ENCODE measurements around the gene DCLK1. TPM values are rescaled to one million over a fixed set of nuclear protein-coding genes. Genes with fewer than 3 reads are reported as not detected.

DCLK1 gene
- total and polyA plus RNA-seq, 4 experiments from 2014 or later, result not detected

DNA sequence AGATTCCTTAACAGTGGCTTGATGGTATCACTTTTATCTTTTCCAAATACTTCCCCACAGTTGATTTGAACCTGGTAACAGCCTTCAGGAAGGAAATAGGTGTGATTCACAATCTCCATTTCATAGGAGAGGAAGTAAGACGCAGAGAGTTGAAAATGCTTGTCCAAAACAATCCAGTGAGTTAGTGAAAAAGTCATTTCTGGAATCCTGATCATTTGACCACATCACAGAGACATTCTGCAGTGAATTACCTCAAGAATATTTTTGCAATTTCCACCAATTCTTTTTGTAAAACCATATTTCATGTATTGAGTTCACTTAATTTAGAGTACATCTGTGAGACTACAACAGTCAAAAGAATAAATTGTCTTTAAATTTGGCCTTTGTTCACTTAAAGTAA, 292.8 kb downstream of the DCLK1 start:
- Mint-ChIP-seq H3K27ac (no peak overlapping the region), H3K4me3 (no peak overlapping the region), H3K4me1 (no peaks in the 10 kb centered on the region), H3K36me3 (no peaks in the 10 kb centered on the region), H3K9me3 (peaks cover 0 to 3% (median 0%) of the 10 kb centered on the region in 8 donors), H3K27me3 (no peaks in the 10 kb centered on the region)
- H3K9me3 ChIP-seq (ENCODE audit: control insufficient read depth in 1 of 2, low read length in 2 of 2), result no peaks in the 10 kb centered on the region
- no peaks in the 10 kb centered on the region for H3K27me3 ChIP-seq (ENCODE audit: insufficient read depth, low read length)
- no peaks in the 10 kb centered on the region for H3K36me3 ChIP-seq (ENCODE audit: insufficient read depth, low read length)
- intact Hi-C loops (cut with micrococcal nuclease), result no loop called here
- H3K27ac ChIP-seq (ENCODE audit: low read depth, low read length), result no peak overlapping the region
- ChIA-PET CTCF (ENCODE audit: partially characterized antibody) (no interaction called here), POLR2A (ENCODE audit: partially characterized antibody) (no interaction called here)
- no peak overlapping the region for H3K4me3 ChIP-seq (ENCODE audit: low read length in 2 of 2)
- no peak for DNase-seq
- H3K4me1 ChIP-seq (ENCODE audit: insufficient read depth, low read length), result no peaks in the 10 kb centered on the region

DNA sequence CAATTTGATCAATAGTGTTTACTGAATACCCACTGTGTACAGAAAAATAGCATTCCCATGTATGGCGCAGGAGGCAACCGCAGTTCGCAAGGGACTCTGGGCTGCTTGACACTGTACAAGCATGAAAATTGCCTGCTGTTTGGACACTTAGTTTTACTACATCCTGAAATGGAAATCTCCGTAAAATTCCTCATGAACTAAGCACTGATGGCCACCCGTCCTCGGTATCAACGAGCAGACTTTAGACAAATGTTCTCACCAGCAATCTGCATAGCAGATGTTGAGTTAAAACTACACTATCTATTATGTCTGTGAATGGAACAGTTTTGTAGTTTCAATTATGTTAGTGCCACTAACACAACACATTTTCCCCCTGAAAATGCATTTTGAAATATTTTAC, 294.7 kb downstream of the DCLK1 start:
- H3K27me3 Mint-ChIP-seq, result no peaks in the 10 kb centered on the region
- no peaks in the 10 kb centered on the region for H3K4me1 Mint-ChIP-seq
- intact Hi-C loops (cut with micrococcal nuclease), result no loop called here
- H3K4me3 ChIP-seq (ENCODE audit: low read length in 2 of 2), result no peak overlapping the region
- no peaks in the 10 kb centered on the region for H3K27me3 ChIP-seq (ENCODE audit: insufficient read depth, low read length)
- no peak overlapping the region for H3K4me3 Mint-ChIP-seq
- ChIA-PET POLR2A (ENCODE audit: partially characterized antibody) (no interaction called here), CTCF (ENCODE audit: partially characterized antibody) (no interaction called here)
- H3K36me3 Mint-ChIP-seq, result no peaks in the 10 kb centered on the region
- H3K9me3 ChIP-seq (ENCODE audit: control insufficient read depth in 1 of 2, low read length in 2 of 2), result no peaks in the 10 kb centered on the region
- H3K27ac ChIP-seq (ENCODE audit: low read depth, low read length), result no peak overlapping the region
- no peaks in the 10 kb centered on the region for H3K36me3 ChIP-seq (ENCODE audit: insufficient read depth, low read length)
- no peaks in the 10 kb centered on the region for H3K4me1 ChIP-seq (ENCODE audit: insufficient read depth, low read length)
- peaks cover 0 to 4% (median 0%) of the 10 kb centered on the region in 8 donors for H3K9me3 Mint-ChIP-seq
- no peak overlapping the region for H3K27ac Mint-ChIP-seq
- DNase-seq, result no peak

DNA sequence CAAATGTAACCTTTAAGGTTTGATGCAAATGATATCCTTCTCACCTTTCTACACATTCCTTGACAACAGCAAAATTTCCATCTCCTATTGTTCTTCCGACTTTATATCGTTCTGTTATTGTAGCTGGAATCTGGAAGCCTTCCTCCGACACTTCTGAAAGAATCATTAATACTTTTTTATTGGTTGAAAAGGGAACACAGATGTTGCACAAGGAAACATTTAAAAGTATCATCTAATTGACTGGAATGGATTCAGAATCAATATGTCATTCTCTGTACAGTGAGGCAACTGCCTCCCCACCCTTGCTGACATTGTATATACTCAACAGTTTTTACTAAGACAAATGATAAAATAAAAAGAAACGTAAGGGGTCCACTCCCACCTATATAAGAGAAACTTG, 295.2 kb downstream of the DCLK1 start:
- Histone ChIP-seq H3K27ac (ENCODE audit: low read depth, low read length) (no peak overlapping the region), H3K9me3 (ENCODE audit: control insufficient read depth in 1 of 2, low read length in 2 of 2) (no peaks in the 10 kb centered on the region), H3K36me3 (ENCODE audit: insufficient read depth, low read length) (no peaks in the 10 kb centered on the region), H3K27me3 (ENCODE audit: insufficient read depth, low read length) (no peaks in the 10 kb centered on the region), H3K4me1 (ENCODE audit: insufficient read depth, low read length) (no peaks in the 10 kb centered on the region), H3K4me3 (ENCODE audit: low read length in 2 of 2) (no peak overlapping the region)
- no peak overlapping the region for H3K27ac Mint-ChIP-seq
- CTCF ChIA-PET (ENCODE audit: partially characterized antibody), result no interaction called here
- POLR2A ChIA-PET (ENCODE audit: partially characterized antibody), result no interaction called here
- no peaks in the 10 kb centered on the region for H3K4me1 Mint-ChIP-seq
- H3K4me3 Mint-ChIP-seq, result no peak overlapping the region
- peaks cover 0 to 4% (median 0%) of the 10 kb centered on the region in 8 donors for H3K9me3 Mint-ChIP-seq
- intact Hi-C loops (cut with micrococcal nuclease), result no loop called here
- no peaks in the 10 kb centered on the region for H3K36me3 Mint-ChIP-seq
- no peak for DNase-seq
- H3K27me3 Mint-ChIP-seq, result no peaks in the 10 kb centered on the region

- Mint-ChIP-seq H3K9me3 (peaks cover 0 to 4% (median 0%) of the 10 kb centered on the region in 8 donors), H3K4me3 (no peak overlapping the region), H3K27me3 (no peaks in the 10 kb centered on the region), H3K36me3 (no peaks in the 10 kb centered on the region), H3K4me1 (no peaks in the 10 kb centered on the region), H3K27ac (no peak overlapping the region)
- no peaks in the 10 kb centered on the region for H3K36me3 ChIP-seq (ENCODE audit: insufficient read depth, low read length)
- intact Hi-C loops (cut with micrococcal nuclease), result no loop called here
- H3K27ac ChIP-seq (ENCODE audit: low read depth, low read length), result no peak overlapping the region
- H3K4me3 ChIP-seq (ENCODE audit: low read length in 2 of 2), result no peak overlapping the region
- ChIA-PET POLR2A (ENCODE audit: partially characterized antibody) (no interaction called here), CTCF (ENCODE audit: partially characterized antibody) (no interaction called here)
- H3K27me3 ChIP-seq (ENCODE audit: insufficient read depth, low read length), result no peaks in the 10 kb centered on the region
- H3K4me1 ChIP-seq (ENCODE audit: insufficient read depth, low read length), result no peaks in the 10 kb centered on the region
- no peaks in the 10 kb centered on the region for H3K9me3 ChIP-seq (ENCODE audit: control insufficient read depth in 1 of 2, low read length in 2 of 2)
- no peak for DNase-seq
Measured at GRCh38 chr13:35833608-35834275, 297.4 kb downstream of the DCLK1 start.

DNA sequence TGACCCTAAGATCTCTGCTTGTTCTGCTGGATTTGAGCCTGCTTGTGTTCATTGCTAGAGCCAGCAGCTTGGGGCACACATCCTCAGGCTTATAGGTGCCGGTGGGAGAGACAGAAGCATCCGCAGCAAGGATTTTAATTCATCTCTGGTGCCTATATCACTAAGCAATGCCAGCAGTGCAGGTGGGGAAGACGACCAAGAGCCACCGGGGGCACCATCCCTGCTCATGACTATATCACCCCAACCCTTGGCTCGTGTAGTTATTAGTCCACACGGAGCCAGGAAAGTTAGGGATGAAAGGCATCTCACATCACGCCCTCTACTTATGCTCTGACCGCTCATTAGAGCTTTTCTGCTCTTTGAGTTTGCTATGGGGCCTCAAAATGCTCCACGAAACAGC, 298.2 kb downstream of the DCLK1 start:
- intact Hi-C loops (cut with micrococcal nuclease), result no loop called here
- Histone ChIP-seq H3K36me3 (ENCODE audit: insufficient read depth, low read length) (no peaks in the 10 kb centered on the region), H3K27ac (ENCODE audit: low read depth, low read length) (no peak overlapping the region), H3K4me1 (ENCODE audit: insufficient read depth, low read length) (no peaks in the 10 kb centered on the region), H3K27me3 (ENCODE audit: insufficient read depth, low read length) (no peaks in the 10 kb centered on the region), H3K4me3 (ENCODE audit: low read length in 2 of 2) (no peak overlapping the region), H3K9me3 (ENCODE audit: control insufficient read depth in 1 of 2, low read length in 2 of 2) (no peaks in the 10 kb centered on the region)
- H3K36me3 Mint-ChIP-seq, result no peaks in the 10 kb centered on the region
- DNase-seq, result no peak
- H3K4me3 Mint-ChIP-seq, result no peak overlapping the region
- H3K27me3 Mint-ChIP-seq, result peaks cover 0 to 2% of the 10 kb centered on the region in 2 donors
- H3K4me1 Mint-ChIP-seq, result no peaks in the 10 kb centered on the region
- peaks cover 0 to 4% (median 0%) of the 10 kb centered on the region in 8 donors for H3K9me3 Mint-ChIP-seq
- POLR2A ChIA-PET (ENCODE audit: partially characterized antibody), result no interaction called here
- no peak overlapping the region for H3K27ac Mint-ChIP-seq
- CTCF ChIA-PET (ENCODE audit: partially characterized antibody), result no interaction called here

GRCh38 chr13:35832551-35832950, 298.6 kb downstream of the DCLK1 start:
- Histone ChIP-seq H3K27ac (ENCODE audit: low read depth, low read length) (no peak overlapping the region), H3K27me3 (ENCODE audit: insufficient read depth, low read length) (no peaks in the 10 kb centered on the region), H3K4me3 (ENCODE audit: low read length in 2 of 2) (no peak overlapping the region), H3K4me1 (ENCODE audit: insufficient read depth, low read length) (no peaks in the 10 kb centered on the region), H3K9me3 (ENCODE audit: control insufficient read depth in 1 of 2, low read length in 2 of 2) (no peaks in the 10 kb centered on the region), H3K36me3 (ENCODE audit: insufficient read depth, low read length) (no peaks in the 10 kb centered on the region)
- CTCF ChIA-PET (ENCODE audit: partially characterized antibody), result no interaction called here
- no peaks in the 10 kb centered on the region for H3K4me1 Mint-ChIP-seq
- H3K4me3 Mint-ChIP-seq, result no peak overlapping the region
- H3K27me3 Mint-ChIP-seq, result peaks cover 0 to 2% of the 10 kb centered on the region in 2 donors
- POLR2A ChIA-PET (ENCODE audit: partially characterized antibody), result no interaction called here
- no peak overlapping the region for H3K27ac Mint-ChIP-seq
- H3K36me3 Mint-ChIP-seq, result no peaks in the 10 kb centered on the region
- DNase-seq, result no peak
- H3K9me3 Mint-ChIP-seq, result peaks cover 0 to 4% (median 0%) of the 10 kb centered on the region in 8 donors
- intact Hi-C loops (cut with micrococcal nuclease), result no loop called here

GRCh38 chr13:35830850-35831450, 300.2 kb downstream of the DCLK1 start:
- CTCF ChIA-PET (ENCODE audit: partially characterized antibody), result no interaction called here
- intact Hi-C loops (cut with micrococcal nuclease), result no loop called here

More at GRCh38 chr13:35830850-35831450, 300.2 kb downstream of the DCLK1 start:
- Mint-ChIP-seq H3K27me3 (peaks cover 0 to 2% of the 10 kb centered on the region in 2 donors), H3K27ac (no peak overlapping the region), H3K9me3 (peaks cover 0 to 4% (median 0%) of the 10 kb centered on the region in 8 donors), H3K36me3 (no peaks in the 10 kb centered on the region), H3K4me3 (no peak overlapping the region), H3K4me1 (no peaks in the 10 kb centered on the region)
- no peaks in the 10 kb centered on the region for H3K9me3 ChIP-seq (ENCODE audit: control insufficient read depth in 1 of 2, low read length in 2 of 2)
- no peaks in the 10 kb centered on the region for H3K36me3 ChIP-seq (ENCODE audit: insufficient read depth, low read length)
- H3K27me3 ChIP-seq (ENCODE audit: insufficient read depth, low read length), result no peaks in the 10 kb centered on the region
- POLR2A ChIA-PET (ENCODE audit: partially characterized antibody), result no interaction called here
- no peak overlapping the region for H3K27ac ChIP-seq (ENCODE audit: low read depth, low read length)
- H3K4me1 ChIP-seq (ENCODE audit: insufficient read depth, low read length), result no peaks in the 10 kb centered on the region
- no peak for DNase-seq
- H3K4me3 ChIP-seq (ENCODE audit: low read length in 2 of 2), result no peak overlapping the region
